HG02938 (cell line): ENCODE results near the gene MGME1.

Source experiments
- ATAC-seq: cut with Tn5 transposase; IDR thresholded peaks from one replicate; pipeline ENCODE4 v1.9.1; 2021; ENCODE audit warnings: mild to moderate bottlenecking, moderate library complexity; ENCODE audit not compliant: unreplicated experiment

Gene MGME1, protein sequence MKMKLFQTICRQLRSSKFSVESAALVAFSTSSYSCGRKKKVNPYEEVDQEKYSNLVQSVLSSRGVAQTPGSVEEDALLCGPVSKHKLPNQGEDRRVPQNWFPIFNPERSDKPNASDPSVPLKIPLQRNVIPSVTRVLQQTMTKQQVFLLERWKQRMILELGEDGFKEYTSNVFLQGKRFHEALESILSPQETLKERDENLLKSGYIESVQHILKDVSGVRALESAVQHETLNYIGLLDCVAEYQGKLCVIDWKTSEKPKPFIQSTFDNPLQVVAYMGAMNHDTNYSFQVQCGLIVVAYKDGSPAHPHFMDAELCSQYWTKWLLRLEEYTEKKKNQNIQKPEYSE

DNA sequence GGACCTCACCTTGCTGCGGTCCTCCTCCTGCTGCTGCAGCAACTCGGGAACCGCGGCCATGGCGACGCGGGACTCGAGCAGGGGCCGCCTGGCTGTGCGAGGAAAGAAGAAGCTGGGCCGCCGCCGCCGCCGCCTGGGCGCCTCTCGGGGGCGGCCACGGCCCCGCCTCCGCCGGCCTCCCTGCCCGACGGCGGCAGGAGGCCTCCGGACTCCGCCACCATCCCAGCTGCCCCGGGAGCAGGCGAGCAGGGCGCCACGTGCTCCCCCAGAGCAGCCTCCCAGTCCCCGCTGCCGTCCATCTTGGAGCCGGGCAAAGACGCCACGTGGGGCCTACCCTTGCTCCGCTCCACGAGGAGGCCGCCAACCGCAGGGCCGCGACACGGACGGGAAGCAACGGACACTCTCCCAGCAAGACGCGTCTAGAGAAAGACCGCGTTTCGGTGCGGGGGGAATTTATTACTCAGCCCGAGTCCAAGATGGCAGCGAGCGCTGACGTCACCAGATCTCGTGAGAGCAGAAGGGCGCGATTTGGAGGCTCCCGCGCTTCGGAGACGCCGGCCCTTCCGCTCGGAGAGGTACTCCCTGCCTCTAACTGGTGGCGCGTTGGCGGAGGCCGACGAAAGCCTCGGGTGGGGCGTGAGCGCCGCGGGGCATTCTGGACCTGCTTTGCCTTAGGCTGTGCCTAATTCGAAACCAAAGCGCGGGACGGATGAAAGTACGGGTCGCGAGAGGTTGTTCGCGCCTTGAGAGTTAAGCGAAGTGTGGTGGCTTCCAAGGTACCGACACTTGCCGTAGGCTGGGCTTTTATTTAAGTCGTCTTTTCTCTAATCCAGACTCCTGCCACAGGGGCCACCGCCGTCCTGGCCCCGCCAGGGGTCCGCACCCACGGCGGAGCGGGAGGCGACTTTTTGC lies at the start of gene MGME1, which contains the start of gene SNX5:
Gene MGME1 (plus strand): TSS at position 653 of the 912 bp plus-strand sequence. CDS start 842 bp downstream, outside the sequence.
Gene SNX5 (minus strand): TSS at position 429 of the 912 bp plus-strand sequence. CDS start 369 bp downstream, at position 60.
- peak; percentile 80 for ATAC-seq

DNA sequence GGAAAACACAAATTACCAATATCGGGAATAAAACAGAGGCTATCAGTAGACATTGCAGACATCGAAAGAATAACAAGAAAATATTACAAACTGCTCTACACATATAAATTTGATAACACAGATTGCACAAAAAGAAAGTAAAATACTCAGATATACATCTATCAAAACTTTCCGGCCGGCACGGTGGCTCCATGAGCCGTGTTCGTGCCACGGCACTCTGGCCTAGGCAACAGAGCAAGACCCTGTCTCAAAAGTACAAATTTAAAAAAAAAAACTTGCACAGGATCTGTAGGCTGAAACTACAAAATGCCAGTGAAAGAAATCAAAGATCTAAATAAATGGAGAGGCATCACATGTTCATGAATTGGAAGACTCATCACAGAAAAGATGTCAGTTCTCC lies 49.7 kb upstream of the MGME1 start:
- ATAC-seq: no peak

DNA sequence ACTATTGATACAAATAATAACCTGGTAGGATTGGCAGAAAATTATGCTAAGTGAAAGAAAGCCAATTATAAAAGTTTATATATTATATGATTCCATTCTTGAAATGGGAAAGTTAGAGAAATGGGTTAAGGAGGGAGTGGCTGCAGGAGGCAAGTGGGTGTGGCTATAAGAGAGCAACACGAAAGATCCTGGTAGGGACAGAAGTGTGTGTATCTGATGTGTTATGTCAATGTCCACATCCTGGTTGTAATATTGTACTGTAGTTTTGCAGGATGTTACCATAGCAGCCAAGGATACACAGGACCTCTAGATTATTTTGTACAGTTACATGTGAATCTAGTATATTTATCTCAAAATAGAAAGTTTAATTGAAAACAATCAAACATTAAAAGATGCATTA lies 47.0 kb upstream of the MGME1 start:
- no peak for ATAC-seq

GRCh38 chr20:17925141-17925939 lies 43.5 kb upstream of the MGME1 start:
- no peak for ATAC-seq

- ATAC-seq: no peak
These were observed 42.9 kb upstream of the MGME1 start for GRCh38 chr20:17925940-17926300.

GRCh38 chr20:17928211-17928611 lies 40.6 kb upstream of the MGME1 start:
- no peak for ATAC-seq

DNA sequence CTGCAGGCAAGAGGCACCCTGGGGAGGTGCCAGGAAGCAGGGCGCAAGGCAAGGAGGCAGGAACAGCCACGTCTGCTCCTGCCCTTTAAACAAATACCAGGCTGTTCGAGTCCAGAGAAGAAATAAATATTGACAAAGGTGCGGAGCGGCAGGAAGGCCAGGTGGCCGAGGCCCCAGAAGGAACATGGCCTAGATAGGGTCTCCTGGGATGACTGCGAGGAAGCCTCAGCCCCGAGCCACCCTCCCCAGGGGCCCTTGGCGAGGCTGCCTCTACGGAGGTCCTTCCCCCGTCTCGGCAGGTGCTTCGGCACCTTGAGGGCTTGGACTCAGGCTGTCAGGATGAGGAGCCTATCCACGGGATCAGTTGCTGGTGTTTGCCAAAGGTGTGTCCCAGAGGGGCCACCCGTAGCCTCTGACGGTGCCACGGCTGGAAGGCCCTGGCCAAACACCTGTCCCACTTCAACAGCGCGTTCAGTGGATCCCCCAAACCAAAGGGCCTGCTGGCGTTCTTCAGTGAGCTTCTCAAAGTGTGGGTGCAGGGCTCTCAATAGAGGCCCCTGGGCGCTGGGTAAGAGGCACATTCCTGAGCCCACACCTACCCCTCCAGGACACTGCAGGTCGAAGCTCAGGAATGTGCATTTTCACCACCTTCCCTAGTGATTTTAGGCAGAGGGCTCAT lies 40.0 kb upstream of the MGME1 start:
- ATAC-seq: no peak

- ATAC-seq: no peak
These were observed 37.3 kb upstream of the MGME1 start for GRCh38 chr20:17931513-17931912.

DNA sequence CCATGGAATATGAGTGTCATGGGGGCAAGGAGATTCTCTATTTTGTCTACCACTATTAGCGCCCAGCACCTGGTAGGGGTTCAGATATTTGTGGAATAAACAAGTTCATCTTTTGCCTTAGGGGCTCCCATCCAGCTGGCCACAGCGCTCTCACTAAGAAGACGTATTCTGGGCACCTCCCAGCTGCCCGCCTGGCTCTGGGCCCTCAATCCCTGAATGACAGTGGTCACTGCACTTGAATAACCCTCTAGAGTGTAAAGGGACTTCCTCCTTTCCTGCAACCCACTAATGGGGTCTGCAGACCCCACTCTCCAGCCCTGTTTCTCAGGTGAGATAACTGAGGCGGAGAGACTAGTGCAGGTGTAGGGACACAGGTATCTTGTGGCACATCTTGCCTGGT lies 36.4 kb upstream of the MGME1 start:
- no peak for ATAC-seq

DNA sequence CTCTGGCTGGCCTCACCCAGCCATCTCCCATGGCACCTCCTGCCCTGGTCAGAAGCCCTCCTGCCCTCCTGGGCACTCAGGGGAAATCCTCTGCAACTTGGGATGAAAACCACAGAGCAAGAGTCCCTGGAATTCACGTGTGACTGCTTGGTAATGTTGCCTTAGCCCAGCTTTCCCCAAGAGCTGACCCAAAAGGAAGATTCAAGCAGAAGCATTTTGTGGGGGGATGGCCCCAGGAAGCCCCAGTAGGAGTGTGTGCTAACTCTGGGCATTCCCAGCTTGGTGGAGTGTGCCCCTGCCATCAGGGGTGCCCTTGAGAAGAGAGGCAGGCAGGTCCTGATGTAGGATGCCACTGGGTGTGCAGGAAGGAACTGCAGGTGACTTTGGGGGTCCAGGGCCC lies 35.7 kb upstream of the MGME1 start:
- ATAC-seq: no peak

GRCh38 chr20:17933711-17934110 lies 35.1 kb upstream of the MGME1 start:
- no peak for ATAC-seq

DNA sequence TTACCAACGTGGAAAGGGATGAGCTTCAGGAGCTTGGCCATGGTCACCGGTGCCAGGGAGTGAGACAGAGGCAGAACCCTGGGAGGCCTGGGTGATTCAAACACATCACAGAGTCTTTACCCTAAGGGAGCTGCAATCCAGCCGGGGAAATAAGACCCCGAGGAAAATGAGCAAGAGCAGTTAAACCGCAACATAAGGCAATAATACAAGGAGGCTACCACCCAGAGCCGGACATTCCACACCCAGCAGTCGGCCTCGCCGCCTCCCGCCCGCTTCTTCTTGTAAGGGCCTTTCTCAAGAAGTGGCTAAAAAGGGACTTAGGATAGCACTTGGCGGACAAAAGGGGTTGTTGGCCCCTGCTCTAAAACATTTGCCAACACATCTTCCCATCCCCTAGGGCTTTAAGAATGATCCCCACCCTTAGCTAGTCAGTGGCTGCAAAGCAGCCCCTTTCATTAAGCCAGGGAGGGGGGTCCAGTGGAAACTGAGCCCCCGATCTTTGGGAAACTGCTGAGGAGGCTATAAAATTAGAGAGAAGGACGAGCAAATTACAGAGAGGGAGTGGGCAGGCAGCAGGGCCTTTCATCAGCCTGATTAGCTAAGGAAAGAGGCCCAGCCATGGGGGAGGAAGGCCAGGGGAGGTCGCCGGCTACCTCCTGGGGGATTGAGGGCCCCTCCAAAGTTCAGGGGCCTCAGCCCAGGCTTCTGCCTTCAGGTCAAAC lies 34.5 kb upstream of the MGME1 start:
- ATAC-seq: no peak

DNA sequence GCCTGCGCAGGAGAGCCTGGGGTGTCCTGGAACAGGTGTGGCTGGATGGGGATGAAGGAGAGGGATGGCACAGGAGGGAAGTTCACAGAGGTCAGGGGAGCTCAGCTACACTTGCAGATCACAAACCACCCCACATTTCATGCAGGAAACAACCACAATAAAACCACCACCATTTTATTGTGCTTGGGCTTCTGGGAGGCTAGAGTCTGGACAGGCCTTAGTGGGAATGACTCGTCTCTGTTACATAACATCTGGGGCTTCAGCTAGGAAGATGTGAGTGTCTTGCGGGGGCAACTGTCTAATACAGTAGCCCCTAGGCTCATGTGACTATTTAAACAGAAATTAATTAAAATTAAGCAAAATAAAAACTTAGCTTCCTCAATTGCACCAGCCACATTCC lies 33.6 kb upstream of the MGME1 start:
- ATAC-seq: no peak

- ATAC-seq: no peak
These were observed 33.1 kb upstream of the MGME1 start for GRCh38 chr20:17935761-17936160.

GRCh38 chr20:17936286-17936760 lies 32.5 kb upstream of the MGME1 start:
- no peak for ATAC-seq

DNA sequence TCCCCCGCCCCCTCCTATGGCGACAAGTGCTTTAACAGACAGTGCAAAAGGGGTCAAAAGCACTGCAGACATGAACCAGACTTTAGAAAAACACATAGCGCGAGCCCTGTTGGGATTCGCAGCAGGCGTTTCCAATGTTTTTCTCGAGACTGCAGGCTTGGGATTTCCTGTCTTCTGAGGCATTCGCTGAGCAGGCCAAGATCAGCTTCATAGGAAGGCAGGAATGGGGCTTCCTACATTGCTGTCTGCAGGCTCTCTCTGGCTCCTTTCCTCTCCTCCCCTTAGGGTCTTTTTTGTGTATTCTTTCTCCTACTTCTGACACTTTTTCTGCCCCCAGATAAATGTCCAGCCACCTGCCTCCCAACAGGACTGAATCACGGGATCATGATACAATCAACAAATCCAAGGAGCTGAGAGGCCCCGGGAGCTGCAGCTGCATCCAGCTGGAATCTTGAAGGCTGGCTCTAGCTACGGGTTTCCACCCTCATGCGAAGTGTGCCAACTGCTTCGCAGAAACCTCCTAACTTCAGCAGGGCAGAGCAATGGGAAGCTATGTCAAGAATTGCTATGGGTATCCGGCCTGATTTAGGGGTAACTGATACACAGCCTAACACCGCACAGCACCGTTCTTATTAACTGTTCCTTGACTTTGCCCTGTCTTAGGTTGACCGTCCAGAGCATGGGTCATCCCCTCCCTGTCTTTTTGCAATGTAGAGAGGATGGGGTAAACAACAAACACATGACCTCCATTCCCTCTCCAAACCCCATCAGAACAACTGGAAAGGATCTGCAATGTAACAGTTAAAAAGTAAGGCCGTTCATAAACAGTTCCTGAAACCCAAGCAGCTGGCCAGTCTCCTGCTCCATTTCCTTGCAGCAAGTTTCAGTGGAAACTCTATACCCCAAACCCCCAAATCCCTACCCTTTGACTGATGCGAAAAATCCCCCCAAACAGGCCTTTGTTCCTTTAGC lies 31.8 kb upstream of the MGME1 start:
- ATAC-seq: no peak

DNA sequence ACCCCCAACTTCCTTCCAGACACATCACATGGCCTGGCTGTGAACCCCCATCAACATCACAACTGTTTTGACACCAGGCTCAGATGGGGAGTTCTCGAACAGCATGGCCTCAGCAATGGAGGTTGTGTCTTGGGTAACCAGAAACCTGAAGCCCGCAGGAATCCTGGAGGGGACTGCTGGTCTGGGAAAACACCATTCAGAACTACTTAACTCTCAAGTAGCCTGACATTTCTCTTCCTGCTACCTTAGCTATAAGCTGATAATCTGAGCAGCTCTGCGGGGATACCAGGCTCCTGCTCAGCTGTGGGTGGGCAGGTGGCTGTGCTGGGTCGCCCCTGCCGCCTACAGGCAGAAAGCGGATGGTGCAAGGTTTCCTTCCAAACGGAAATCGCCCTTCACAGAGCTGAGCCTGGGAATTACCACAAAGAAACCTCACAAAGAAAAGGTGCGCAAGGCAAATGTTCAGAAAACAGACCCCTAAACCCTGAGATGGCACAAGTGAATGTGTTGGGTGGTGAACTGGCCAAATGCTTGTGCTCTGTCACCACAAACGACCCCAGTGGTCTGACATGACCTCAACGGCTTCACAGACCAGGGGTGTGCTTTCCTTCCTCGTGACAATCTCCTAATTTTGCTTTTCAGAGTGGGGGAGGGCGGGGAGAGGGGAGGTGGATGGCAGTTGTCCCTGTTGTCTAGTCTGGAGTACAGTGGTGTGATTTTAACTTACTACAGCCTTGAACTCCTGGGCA lies 29.8 kb upstream of the MGME1 start:
- ATAC-seq: peak; percentile 71
